HFFc6 (cell line): ENCODE results near the gene ERH. TPM values are rescaled to one million over a fixed set of nuclear protein-coding genes. Genes with fewer than 3 reads are reported as not detected.

ENCODE experiments used
- DNase-seq: peaks from one replicate; pipeline ENCODE4 v3.0.0-alpha.2; 2018
- H3K27ac Mint-ChIP-seq: 2 replicates; pipeline ENCODE4 v1.8.0; 2020; ENCODE audit warnings: mild to moderate bottlenecking, mixed read lengths
- H3K27me3 Mint-ChIP-seq: 2 replicates; pipeline ENCODE4 v1.8.0; 2021; ENCODE audit warnings: mild to moderate bottlenecking, moderate library complexity, mixed read lengths; ENCODE audit not compliant: insufficient read depth
- H3K36me3 Mint-ChIP-seq: 2 replicates; pipeline ENCODE4 v1.8.0; 2021; ENCODE audit warnings: low read depth, mixed read lengths
- H3K4me1 Mint-ChIP-seq: 2 replicates; pipeline ENCODE4 v1.8.0; 2020; ENCODE audit warnings: low read depth, mixed read lengths
- H3K4me3 Mint-ChIP-seq: 2 replicates; pipeline ENCODE4 v1.8.0; 2020; ENCODE audit warnings: mild to moderate bottlenecking, moderate library complexity, mixed read lengths
- H3K9me3 Mint-ChIP-seq: 2 replicates; pipeline ENCODE4 v1.8.0; 2020; ENCODE audit warnings: mild to moderate bottlenecking, mixed read lengths
- total RNA-seq, 6 experiments: library from RNA; stranded (reverse); fragmentation: NEBNext Ultra II Directional; extraction: Animal tissue kit (Norgen Biotek cat#: 25700); gene quantifications; 2 replicates in 1 of 6; 3 replicates in 5 of 6; pipeline ENCODE4 v1.2.3, GENCODE V29; 2021
- TF ChIP-seq, protein P1 (sequence below): fragments of 200-600 bp; sonication (generic); IDR thresholded peaks from 2 replicates; pipeline ENCODE4 v1.5.0; 2021; ENCODE audit warnings: antibody characterized with exemption, mild to moderate bottlenecking

ERH gene
- total RNA-seq, 6 experiments from 2014 or later = 221 to 287 (median 268) TPM

DNA sequence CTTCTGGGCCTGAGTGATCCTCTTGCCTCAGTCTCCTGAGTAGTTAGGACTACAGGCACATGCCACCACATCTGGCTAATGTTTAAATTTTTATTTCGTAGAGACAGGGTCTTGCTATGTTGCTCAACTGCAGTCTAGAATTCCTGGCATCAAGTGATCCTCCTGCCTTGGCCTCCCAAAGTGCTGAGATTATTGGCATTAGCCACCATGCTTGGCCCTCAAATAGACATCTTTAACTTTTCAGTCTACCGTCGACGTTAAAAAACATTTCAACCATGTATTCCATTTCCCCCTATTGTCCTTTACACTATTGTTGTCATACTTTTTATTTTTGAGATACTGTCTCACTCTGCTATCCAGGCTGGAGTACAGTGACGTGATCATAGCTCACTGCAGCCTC lies 22.4 kb downstream of the ERH start:
- Mint-ChIP-seq H3K4me1 (no peaks in the 10 kb centered on the region), H3K27me3 (no peaks in the 10 kb centered on the region), H3K9me3 (no peaks in the 10 kb centered on the region), H3K4me3 (no peak overlapping the region), H3K27ac (no peak overlapping the region), H3K36me3 (peaks cover 37% of the 10 kb centered on the region)
- DNase-seq = no peak
- TF ChIP-seq, protein P1, sequence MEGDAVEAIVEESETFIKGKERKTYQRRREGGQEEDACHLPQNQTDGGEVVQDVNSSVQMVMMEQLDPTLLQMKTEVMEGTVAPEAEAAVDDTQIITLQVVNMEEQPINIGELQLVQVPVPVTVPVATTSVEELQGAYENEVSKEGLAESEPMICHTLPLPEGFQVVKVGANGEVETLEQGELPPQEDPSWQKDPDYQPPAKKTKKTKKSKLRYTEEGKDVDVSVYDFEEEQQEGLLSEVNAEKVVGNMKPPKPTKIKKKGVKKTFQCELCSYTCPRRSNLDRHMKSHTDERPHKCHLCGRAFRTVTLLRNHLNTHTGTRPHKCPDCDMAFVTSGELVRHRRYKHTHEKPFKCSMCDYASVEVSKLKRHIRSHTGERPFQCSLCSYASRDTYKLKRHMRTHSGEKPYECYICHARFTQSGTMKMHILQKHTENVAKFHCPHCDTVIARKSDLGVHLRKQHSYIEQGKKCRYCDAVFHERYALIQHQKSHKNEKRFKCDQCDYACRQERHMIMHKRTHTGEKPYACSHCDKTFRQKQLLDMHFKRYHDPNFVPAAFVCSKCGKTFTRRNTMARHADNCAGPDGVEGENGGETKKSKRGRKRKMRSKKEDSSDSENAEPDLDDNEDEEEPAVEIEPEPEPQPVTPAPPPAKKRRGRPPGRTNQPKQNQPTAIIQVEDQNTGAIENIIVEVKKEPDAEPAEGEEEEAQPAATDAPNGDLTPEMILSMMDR = no peak

DNA sequence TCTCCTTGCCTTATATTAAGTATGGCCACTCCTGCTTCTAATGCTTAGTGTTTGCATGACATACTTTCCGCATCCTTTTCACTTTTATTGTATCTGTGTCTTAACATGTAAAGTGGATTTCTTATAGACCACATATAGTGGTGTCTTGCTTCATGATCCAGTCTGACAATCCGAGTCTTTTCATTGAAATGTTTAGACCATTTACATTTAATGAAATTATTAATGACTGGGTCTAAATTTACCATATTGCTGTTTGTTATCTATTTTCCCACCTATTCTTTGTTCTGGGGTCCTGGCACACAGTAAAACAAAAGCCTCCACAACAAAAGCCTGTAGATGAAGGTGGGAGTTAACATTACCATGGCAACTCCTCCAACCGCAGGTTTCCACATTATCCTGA lies 22.9 kb downstream of the ERH start:
- no peak for DNase-seq
- no peaks in the 10 kb centered on the region for H3K4me1 Mint-ChIP-seq
- no peaks in the 10 kb centered on the region for H3K27me3 Mint-ChIP-seq
- H3K9me3 Mint-ChIP-seq = no peaks in the 10 kb centered on the region
- peaks cover 33% of the 10 kb centered on the region for H3K36me3 Mint-ChIP-seq
- H3K4me3 Mint-ChIP-seq = no peak overlapping the region
- TF ChIP-seq, protein P1 = no peak
- H3K27ac Mint-ChIP-seq = no peak overlapping the region

DNA sequence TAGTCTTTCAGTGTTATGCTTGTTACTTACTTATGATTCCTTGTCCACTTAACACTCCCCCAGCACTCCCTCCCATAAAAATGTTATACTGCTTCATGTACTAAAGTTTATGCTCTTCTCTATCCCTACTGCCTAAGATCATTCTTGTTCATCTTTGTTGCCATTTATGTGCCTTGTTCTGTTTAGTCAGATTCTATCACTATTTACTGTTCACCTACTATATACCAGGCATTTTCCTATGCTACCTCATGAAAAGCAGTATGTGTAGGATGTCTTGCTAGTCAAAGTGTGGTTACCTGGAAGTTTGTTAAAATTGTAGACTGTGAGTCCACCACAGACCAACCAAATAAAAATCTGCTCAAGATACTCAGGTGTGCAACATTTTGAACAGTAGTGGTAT lies 23.9 kb downstream of the ERH start:
- Mint-ChIP-seq H3K36me3 (peaks cover 33% of the 10 kb centered on the region), H3K4me3 (no peak overlapping the region), H3K4me1 (no peaks in the 10 kb centered on the region), H3K27me3 (no peaks in the 10 kb centered on the region), H3K9me3 (no peaks in the 10 kb centered on the region), H3K27ac (no peak overlapping the region)
- DNase-seq = no peak
- TF ChIP-seq, protein P1 = no peak

DNA sequence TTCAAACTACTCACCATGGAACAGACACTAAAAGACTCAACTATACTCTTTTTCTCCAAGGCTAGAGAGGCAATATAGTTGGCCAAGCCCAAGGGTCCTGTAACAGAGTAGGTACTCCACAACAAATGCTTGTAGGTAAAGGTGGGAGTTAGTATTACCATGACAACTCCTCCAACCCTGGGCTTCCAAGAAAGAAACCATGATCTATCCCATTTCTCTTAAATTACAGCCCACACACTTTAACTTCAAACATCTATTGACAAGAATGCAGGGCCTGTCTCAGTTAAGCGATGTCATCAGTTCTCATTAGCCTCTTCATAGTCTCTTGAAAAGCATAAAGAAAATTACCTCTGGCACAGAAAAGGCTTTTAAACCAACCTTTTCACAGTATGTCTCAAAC lies 25.0 kb downstream of the ERH start:
- H3K9me3 Mint-ChIP-seq = no peaks in the 10 kb centered on the region
- TF ChIP-seq, protein P1 = no peak
- no peak for DNase-seq
- no peaks in the 10 kb centered on the region for H3K4me1 Mint-ChIP-seq
- H3K36me3 Mint-ChIP-seq = peaks cover 33% of the 10 kb centered on the region
- H3K27me3 Mint-ChIP-seq = no peaks in the 10 kb centered on the region
- H3K4me3 Mint-ChIP-seq = no peak overlapping the region
- H3K27ac Mint-ChIP-seq = no peak overlapping the region

DNA sequence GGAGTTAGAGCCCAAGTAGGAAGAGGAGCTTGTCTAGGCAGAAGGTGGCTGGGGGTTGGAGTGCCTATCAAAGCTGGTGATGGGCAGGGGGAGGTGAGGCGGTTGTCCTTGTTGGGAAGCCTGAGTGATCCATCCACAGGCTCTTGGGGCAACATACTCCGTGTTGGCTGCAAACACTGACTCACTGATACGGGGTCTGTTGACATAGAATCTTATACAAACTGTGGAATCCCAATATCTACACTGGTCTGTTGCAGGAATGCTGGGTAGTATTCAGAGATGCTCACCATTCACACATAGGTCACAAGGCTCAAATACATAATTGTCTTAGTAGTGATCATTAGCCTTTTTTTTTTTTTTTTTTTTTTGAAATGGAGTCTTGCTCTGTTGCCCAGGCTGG lies 26.0 kb downstream of the ERH start:
- Mint-ChIP-seq H3K4me1 (no peaks in the 10 kb centered on the region), H3K36me3 (peaks cover 28% of the 10 kb centered on the region), H3K9me3 (no peaks in the 10 kb centered on the region), H3K27ac (no peak overlapping the region), H3K4me3 (no peak overlapping the region), H3K27me3 (peaks cover 3% of the 10 kb centered on the region)
- no peak for DNase-seq
- TF ChIP-seq, protein P1 = no peak

DNA sequence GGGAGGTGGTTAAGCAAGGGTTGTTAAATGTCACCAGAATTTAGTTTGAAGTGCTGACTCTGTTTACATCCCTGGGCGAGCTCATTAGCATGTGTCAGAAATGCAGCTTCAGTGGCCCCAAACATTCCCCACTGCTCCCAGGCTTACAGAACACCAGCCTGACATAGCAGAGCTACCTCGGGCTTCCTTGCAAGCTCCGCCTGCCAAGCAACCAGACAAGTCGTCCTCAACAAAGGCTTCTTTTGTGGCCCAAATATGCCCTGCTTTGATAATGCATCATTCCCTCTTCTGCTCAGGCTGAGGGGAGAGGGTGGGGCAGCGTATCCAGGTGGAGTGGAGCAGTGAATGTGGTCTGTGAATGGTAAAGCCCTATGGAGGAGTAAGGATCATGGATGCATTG lies 28.0 kb downstream of the ERH start:
- H3K27ac Mint-ChIP-seq = no peak overlapping the region
- H3K4me1 Mint-ChIP-seq = no peaks in the 10 kb centered on the region
- H3K4me3 Mint-ChIP-seq = no peak overlapping the region
- TF ChIP-seq, protein P1 = no peak
- H3K9me3 Mint-ChIP-seq = no peaks in the 10 kb centered on the region
- H3K27me3 Mint-ChIP-seq = peaks cover 5% of the 10 kb centered on the region
- no peak for DNase-seq
- peaks cover 9% of the 10 kb centered on the region for H3K36me3 Mint-ChIP-seq
